OCI-LY3 (cell line): Measurements from ENCODE around the gene SBNO2.
A peak's percentile ranks its signal among the peaks of the same experiment; 100 is the strongest.
"Not testable (repeated sequence)": the region's sequence is repeated elsewhere in the genome, so short reads cannot be mapped to it uniquely, and the experiment has no call there.

Experiments
- H2AFZ ChIP-seq: fragments of 200-600, 300-600 bp; shearing (Covaris generic); 2 replicates; pipeline ENCODE4 v1.6.0; 2014; ENCODE audit warnings: antibody characterized with exemption, low read depth, low read length
- H3K27ac ChIP-seq: fragments of 200-600, 300-600 bp; sonication (generic); 2 replicates; pipeline ENCODE4 v1.5.1; 2014; ENCODE audit warnings: mild to moderate bottlenecking, low read length, moderate library complexity, mixed read lengths
- H3K27me3 ChIP-seq: fragments of 200-600, 300-600 bp; sonication (generic); 2 replicates; pipeline ENCODE4 v1.6.1; 2014; ENCODE audit warnings: low read depth, low read length, mixed read lengths
- H3K36me3 ChIP-seq: fragments of 200-600, 300-600 bp; sonication (generic); replicated peaks from 2 replicates; pipeline ENCODE3; 2014; ENCODE audit warnings: low read depth, low read length, mixed read lengths
- H3K4me1 ChIP-seq: fragments of 300-600, 200-600 bp; sonication (generic); 2 replicates; pipeline ENCODE4 v1.6.1; 2014; ENCODE audit warnings: low read length, mixed read lengths
- H3K4me2 ChIP-seq: fragments of 200-600, 300-600 bp; sonication (generic); 2 replicates; pipeline ENCODE4 v1.6.1; 2014; ENCODE audit warnings: low read length, mixed read lengths
- H3K4me3 ChIP-seq: fragments of 300-600, 200-600 bp; sonication (generic); 2 replicates; pipeline ENCODE4 v1.5.1; 2014; ENCODE audit warnings: antibody characterized with exemption, mild to moderate bottlenecking, low read length, moderate library complexity
- H3K79me2 ChIP-seq: fragments of 300-600, 200-600 bp; shearing (Covaris generic); 2 replicates; pipeline ENCODE4 v1.6.1; 2014; ENCODE audit warnings: mild to moderate bottlenecking, low read length, mixed read lengths
- H3K9ac ChIP-seq: fragments of 300-600, 200-600 bp; shearing (Covaris generic); 2 replicates; pipeline ENCODE4 v1.6.0; 2014; ENCODE audit warnings: mild to moderate bottlenecking, low read length, moderate library complexity
- H3K9me3 ChIP-seq: fragments of 200-600, 300-600 bp; shearing (Covaris generic); 2 replicates; pipeline ENCODE4 v1.6.1; 2014; ENCODE audit warnings: low read length, mixed read lengths; ENCODE audit not compliant: insufficient read depth
- H4K20me1 ChIP-seq: fragments of 200-600, 300-600 bp; sonication (generic); 2 replicates; pipeline ENCODE4 v1.6.1; 2016; ENCODE audit warnings: low read length, mixed read lengths; ENCODE audit not compliant: insufficient read depth
- EZH2phosphoT487 ChIP-seq: fragments of 200-600 bp; shearing (Covaris generic); IDR thresholded peaks from 2 replicates; pipeline ENCODE4 v1.6.1; 2018; ENCODE audit warnings: antibody characterized with exemption, mixed run types, low read depth
- TF ChIP-seq, protein P1 (sequence below): fragments of 200-600, 300-600 bp; sonication (generic); IDR thresholded peaks from 2 replicates; pipeline ENCODE4 v1.5.1; 2014; ENCODE audit warnings: antibody characterized with exemption, low read length, low read depth

Gene SBNO2

DNA sequence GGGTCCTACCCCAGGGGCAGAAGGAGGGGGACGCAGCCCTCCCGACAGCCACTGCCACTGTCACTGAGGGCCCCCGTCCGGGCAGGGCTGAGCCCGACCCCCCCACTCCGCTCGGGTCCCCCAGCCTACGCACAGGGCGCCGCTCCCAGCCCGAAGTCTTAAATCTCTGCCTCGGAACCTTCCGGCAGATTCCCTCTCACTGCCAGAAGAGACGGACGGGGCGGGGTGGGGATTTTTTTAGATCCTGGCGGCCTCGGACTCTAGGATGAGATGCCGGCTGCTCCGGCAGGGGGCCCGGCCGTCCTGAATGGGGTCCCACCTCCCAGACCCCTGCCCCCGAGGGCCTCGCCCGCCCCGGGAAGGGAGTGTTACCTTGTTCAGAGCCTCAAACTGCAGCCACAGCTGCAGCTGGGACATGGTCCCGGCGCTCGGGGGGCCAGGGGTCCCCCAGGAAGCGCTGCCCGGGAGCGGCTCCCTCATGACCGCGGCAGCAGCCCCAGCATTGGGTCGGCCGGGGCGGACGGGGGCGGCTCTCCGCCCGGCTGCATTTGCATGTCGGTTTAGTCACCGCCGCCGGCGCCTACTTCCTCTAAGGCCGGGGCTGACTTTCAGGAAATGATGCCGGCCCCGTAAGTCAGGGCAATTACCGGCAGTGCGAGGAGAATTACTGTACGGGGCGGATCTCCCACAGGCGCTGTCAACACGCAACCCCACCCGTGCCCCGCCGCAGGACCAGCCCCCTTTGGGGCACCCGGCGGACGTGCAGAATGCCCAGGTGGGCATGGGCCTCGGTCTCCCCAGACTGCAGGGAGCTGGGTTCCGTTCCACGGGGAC lies 42.1 kb downstream of the SBNO2 start:
- no peak overlapping the region for H2AFZ ChIP-seq
- peak overlapping the region; percentile 79 for H3K9ac ChIP-seq
- TF ChIP-seq, protein P1, sequence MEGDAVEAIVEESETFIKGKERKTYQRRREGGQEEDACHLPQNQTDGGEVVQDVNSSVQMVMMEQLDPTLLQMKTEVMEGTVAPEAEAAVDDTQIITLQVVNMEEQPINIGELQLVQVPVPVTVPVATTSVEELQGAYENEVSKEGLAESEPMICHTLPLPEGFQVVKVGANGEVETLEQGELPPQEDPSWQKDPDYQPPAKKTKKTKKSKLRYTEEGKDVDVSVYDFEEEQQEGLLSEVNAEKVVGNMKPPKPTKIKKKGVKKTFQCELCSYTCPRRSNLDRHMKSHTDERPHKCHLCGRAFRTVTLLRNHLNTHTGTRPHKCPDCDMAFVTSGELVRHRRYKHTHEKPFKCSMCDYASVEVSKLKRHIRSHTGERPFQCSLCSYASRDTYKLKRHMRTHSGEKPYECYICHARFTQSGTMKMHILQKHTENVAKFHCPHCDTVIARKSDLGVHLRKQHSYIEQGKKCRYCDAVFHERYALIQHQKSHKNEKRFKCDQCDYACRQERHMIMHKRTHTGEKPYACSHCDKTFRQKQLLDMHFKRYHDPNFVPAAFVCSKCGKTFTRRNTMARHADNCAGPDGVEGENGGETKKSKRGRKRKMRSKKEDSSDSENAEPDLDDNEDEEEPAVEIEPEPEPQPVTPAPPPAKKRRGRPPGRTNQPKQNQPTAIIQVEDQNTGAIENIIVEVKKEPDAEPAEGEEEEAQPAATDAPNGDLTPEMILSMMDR = no peak
- TF ChIP-seq EZH2phosphoT487 = no peak
- H3K79me2 ChIP-seq = peaks cover 30% of the 10 kb centered on the region; the same call in 1 of the 2 replicates
- peak overlapping the region; percentile 82 for H3K4me3 ChIP-seq
- no peaks in the 10 kb centered on the region for H3K9me3 ChIP-seq
- H3K27ac ChIP-seq = peak overlapping the region; percentile 70
- peaks cover 29% of the 10 kb centered on the region for H3K4me1 ChIP-seq
- H4K20me1 ChIP-seq = peaks cover 25% of the 10 kb centered on the region; the same call in 1 of the 2 replicates
- no peaks in the 10 kb centered on the region for H3K27me3 ChIP-seq
- H3K4me2 ChIP-seq = peak overlapping the region; percentile 86
- H3K36me3 ChIP-seq = peaks cover 10% of the 10 kb centered on the region

GRCh38 chr19:1130771-1131717 lies 43.0 kb downstream of the SBNO2 start:
- Histone ChIP-seq H3K9ac (peak overlapping the region; percentile 79), H3K4me1 (peaks cover 29% of the 10 kb centered on the region), H2AFZ (no peak overlapping the region), H3K27ac (no peak overlapping the region), H3K4me3 (peak overlapping the region; percentile 82), H4K20me1 (peaks cover 22% of the 10 kb centered on the region; the same call in 1 of the 2 replicates), H3K4me2 (peak overlapping the region; percentile 86), H3K9me3 (no peaks in the 10 kb centered on the region), H3K79me2 (peaks cover 30% of the 10 kb centered on the region; the same call in 1 of the 2 replicates), H3K36me3 (peaks cover 11% of the 10 kb centered on the region), H3K27me3 (no peaks in the 10 kb centered on the region)
- no peak for TF ChIP-seq EZH2phosphoT487
- TF ChIP-seq, protein P1 = no peak

GRCh38 chr19:1129535-1129934 lies 44.5 kb downstream of the SBNO2 start:
- Histone ChIP-seq H3K27me3 (no peaks in the 10 kb centered on the region), H2AFZ (no peak overlapping the region), H3K4me2 (no peak overlapping the region), H3K27ac (no peak overlapping the region), H3K9ac (no peak overlapping the region), H3K36me3 (peaks cover 16% of the 10 kb centered on the region), H3K4me3 (no peak overlapping the region), H4K20me1 (peaks cover 22% of the 10 kb centered on the region; the same call in 1 of the 2 replicates), H3K4me1 (peaks cover 29% of the 10 kb centered on the region), H3K79me2 (peaks cover 30% of the 10 kb centered on the region; the same call in 1 of the 2 replicates), H3K9me3 (no peaks in the 10 kb centered on the region)
- TF ChIP-seq, protein P1 = no peak
- no peak for TF ChIP-seq EZH2phosphoT487

DNA sequence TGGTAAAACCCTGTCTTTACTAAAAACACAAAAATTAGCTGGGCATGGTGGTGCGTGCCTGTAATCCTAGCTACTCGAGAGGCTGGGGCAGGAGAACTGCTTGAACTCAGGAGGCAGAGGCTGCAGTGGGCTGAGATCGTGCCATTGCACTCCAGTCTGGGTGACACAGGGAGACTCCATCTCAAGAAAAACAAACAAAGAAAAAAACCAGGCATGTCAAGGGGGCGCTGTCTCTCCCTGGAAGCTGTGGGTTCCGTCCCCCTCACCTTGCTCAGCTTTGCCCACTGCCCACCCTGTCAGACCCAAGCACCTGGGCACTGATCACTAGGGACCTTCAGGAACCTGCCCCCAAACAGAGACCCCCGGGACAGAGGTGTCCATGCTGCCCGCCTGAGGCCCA lies 45.0 kb downstream of the SBNO2 start:
- not testable (repeated sequence) for H3K9me3 ChIP-seq, H3K4me2 ChIP-seq, H3K27ac ChIP-seq, H3K4me3 ChIP-seq, H3K9ac ChIP-seq, H3K27me3 ChIP-seq, H2AFZ ChIP-seq
- peaks cover 20% of the 10 kb centered on the region for H3K36me3 ChIP-seq
- H3K4me1 ChIP-seq = peaks cover 29% of the 10 kb centered on the region
- peaks cover 22% of the 10 kb centered on the region; the same call in 1 of the 2 replicates for H4K20me1 ChIP-seq
- H3K79me2 ChIP-seq = peaks cover 30% of the 10 kb centered on the region; the same call in 1 of the 2 replicates
